ACHN (cell line): ENCODE measurements around the gene EP400.
"Not testable (repeated sequence)": the region's sequence is repeated elsewhere in the genome, so short reads cannot be mapped to it uniquely, and the experiment has no call there.

Experiments
- DNase-seq: peaks from one replicate; pipeline ENCODE4 v3.0.0-alpha.2; 2015
- in situ Hi-C: cut with HindIII; loops from 2 replicates; pipeline ENCODE4 v1.10.0; 2017; ENCODE audit warnings: low sequenced_read_pairs, low pct_ligation_motif_present, low pct_unique_long_range_greater_than_20kb

The EP400 gene

GRCh38 chr12:131941987-131942341 lies 7.8 kb upstream of the EP400 start:
- no peak for DNase-seq
- in situ Hi-C loops = no loop called here

GRCh38 chr12:131942671-131943070 lies 7.1 kb upstream of the EP400 start:
- DNase-seq = no peak
- in situ Hi-C loops = no loop called here

- in situ Hi-C loops = no loop called here
- DNase-seq = no peak
These were observed 6.4 kb upstream of the EP400 start for GRCh38 chr12:131943389-131943788.

GRCh38 chr12:131943876-131944275 lies 5.9 kb upstream of the EP400 start:
- in situ Hi-C loops = no loop called here
- DNase-seq = no peak

GRCh38 chr12:131944601-131945251 lies 5.0 kb upstream of the EP400 start:
- in situ Hi-C loops = no loop called here
- DNase-seq = no peak

- no peak for DNase-seq
- in situ Hi-C loops = no loop called here
These were observed 3.0 kb upstream of the EP400 start for GRCh38 chr12:131946757-131947156.

GRCh38 chr12:131947482-131948027 lies 2.2 kb upstream of the EP400 start:
- in situ Hi-C loops = no loop called here
- no peak for DNase-seq

- no peak for DNase-seq
- in situ Hi-C loops = no loop called here
These were observed 1.5 kb upstream of the EP400 start for GRCh38 chr12:131948166-131948712.

- DNase-seq, in situ Hi-C loops: not testable (repeated sequence)
These were observed 870 bp upstream of the EP400 start for GRCh38 chr12:131948713-131949430.

- in situ Hi-C loops = no loop called here
- DNase-seq = peak; percentile 44
These were observed 606 bp downstream of the EP400 start for GRCh38 chr12:131950182-131950913.

GRCh38 chr12:131953810-131954209 lies 4.1 kb downstream of the EP400 start:
- DNase-seq, in situ Hi-C loops: not testable (repeated sequence)

GRCh38 chr12:131954460-131954859 lies 4.7 kb downstream of the EP400 start:
- DNase-seq, in situ Hi-C loops: not testable (repeated sequence)

GRCh38 chr12:131959116-131959515 lies 9.4 kb downstream of the EP400 start:
- in situ Hi-C loops = no loop called here
- no peak for DNase-seq

GRCh38 chr12:131959641-131960589 lies 10.2 kb downstream of the EP400 start:
- in situ Hi-C loops = no loop called here
- no peak for DNase-seq

- DNase-seq, in situ Hi-C loops: not testable (repeated sequence)
These were observed 11.0 kb downstream of the EP400 start for GRCh38 chr12:131960590-131961325.

GRCh38 chr12:131961328-131961727 lies 11.6 kb downstream of the EP400 start:
- in situ Hi-C loops, DNase-seq: not testable (repeated sequence)

GRCh38 chr12:131962069-131962468 lies 12.3 kb downstream of the EP400 start:
- in situ Hi-C loops = no loop called here
- no peak for DNase-seq
